OCI-LY1 (cell line): ENCODE data around the gene CALY.

ENCODE experiments used
- H2AFZ ChIP-seq: fragments of 200-600 bp; sonication (generic), shearing (Covaris generic); 2 replicates; pipeline ENCODE4 v1.6.0; 2014; ENCODE audit warnings: antibody characterized with exemption, mild to moderate bottlenecking, low read length
- H3F3A ChIP-seq: fragments of 200-600 bp; sonication (generic), shearing (Covaris generic); 2 replicates; pipeline ENCODE4 v1.6.0; 2014; ENCODE audit warnings: mild to moderate bottlenecking, antibody characterized with exemption, low read length, moderate library complexity; ENCODE audit not compliant: insufficient read depth
- H3K27ac ChIP-seq: fragments of 200-600 bp; sonication (generic); 2 replicates; pipeline ENCODE4 v1.5.1; 2014; ENCODE audit warnings: low read length, mixed run types, mild to moderate bottlenecking, low read depth; ENCODE audit not compliant: poor library complexity, severe bottlenecking
- H3K27me3 ChIP-seq: fragments of 200-600 bp; sonication (generic); 2 replicates; pipeline ENCODE4 v1.6.0; 2014; ENCODE audit warnings: antibody characterized with exemption, mild to moderate bottlenecking, low read length, moderate library complexity; ENCODE audit not compliant: insufficient read depth
- H3K36me3 ChIP-seq: fragments of 200-600 bp; sonication (generic); 2 replicates; pipeline ENCODE4 v1.6.1; 2014; ENCODE audit warnings: mild to moderate bottlenecking, antibody characterized with exemption, low read length, moderate library complexity, mixed read lengths; ENCODE audit not compliant: insufficient read depth
- H3K4me1 ChIP-seq: fragments of 200-600 bp; sonication (generic); 2 replicates; pipeline ENCODE4 v1.5.1; 2014; ENCODE audit warnings: mild to moderate bottlenecking, low read length, moderate library complexity; ENCODE audit not compliant: insufficient read depth, severe bottlenecking
- H3K4me2 ChIP-seq: fragments of 200-600 bp; sonication (generic), shearing (Covaris generic); 2 replicates; pipeline ENCODE4 v1.6.1; 2014; ENCODE audit warnings: low read length
- H3K4me3 ChIP-seq: fragments of 200-600 bp; sonication (generic); 2 replicates; pipeline ENCODE4 v1.5.1; 2014; ENCODE audit warnings: low read length, low read depth, mild to moderate bottlenecking, mixed read lengths; ENCODE audit not compliant: poor library complexity, severe bottlenecking
- H3K79me2 ChIP-seq: fragments of 200-600 bp; shearing (Covaris generic); 2 replicates; pipeline ENCODE4 v1.6.1; 2016; ENCODE audit warnings: mixed run types, low read length, mixed read lengths; ENCODE audit not compliant: insufficient read depth
- H3K9ac ChIP-seq: fragments of 200-600 bp; sonication (generic), shearing (Covaris generic); 2 replicates; pipeline ENCODE4 v1.6.1; 2014; ENCODE audit warnings: mild to moderate bottlenecking, low read length, mixed read lengths
- H3K9me2 ChIP-seq: fragments of 200-600 bp; sonication (generic), shearing (Covaris generic); 2 replicates; pipeline ENCODE4 v1.6.1; 2014; ENCODE audit warnings: low read depth, mild to moderate bottlenecking, low read length, mixed read lengths
- H3K9me3 ChIP-seq: fragments of 200-600 bp; shearing (Covaris generic); 2 replicates; pipeline ENCODE4 v1.6.1; 2014; ENCODE audit warnings: low read length, mixed read lengths
- H4K20me1 ChIP-seq: fragments of 200-600 bp; sonication (generic), shearing (Covaris generic); 2 replicates; pipeline ENCODE4 v1.6.0; 2016; ENCODE audit warnings: mild to moderate bottlenecking, low read length; ENCODE audit not compliant: insufficient read depth
- EZH2 ChIP-seq: fragments of 200-600 bp; sonication (generic), shearing (Covaris generic); IDR thresholded peaks from 2 replicates; pipeline ENCODE4 v1.8.0; 2017; ENCODE audit warnings: borderline replicate concordance, mixed run types, mild to moderate bottlenecking, antibody characterized with exemption, low read length, moderate library complexity, mixed read lengths
- TF ChIP-seq, protein P1 (sequence below): fragments of 200-600 bp; sonication (generic), shearing (Covaris generic); IDR thresholded peaks from 2 replicates; pipeline ENCODE4 v1.5.1; 2017; ENCODE audit warnings: mild to moderate bottlenecking, antibody characterized with exemption, low read length, moderate library complexity, mixed read lengths

CALY gene

DNA sequence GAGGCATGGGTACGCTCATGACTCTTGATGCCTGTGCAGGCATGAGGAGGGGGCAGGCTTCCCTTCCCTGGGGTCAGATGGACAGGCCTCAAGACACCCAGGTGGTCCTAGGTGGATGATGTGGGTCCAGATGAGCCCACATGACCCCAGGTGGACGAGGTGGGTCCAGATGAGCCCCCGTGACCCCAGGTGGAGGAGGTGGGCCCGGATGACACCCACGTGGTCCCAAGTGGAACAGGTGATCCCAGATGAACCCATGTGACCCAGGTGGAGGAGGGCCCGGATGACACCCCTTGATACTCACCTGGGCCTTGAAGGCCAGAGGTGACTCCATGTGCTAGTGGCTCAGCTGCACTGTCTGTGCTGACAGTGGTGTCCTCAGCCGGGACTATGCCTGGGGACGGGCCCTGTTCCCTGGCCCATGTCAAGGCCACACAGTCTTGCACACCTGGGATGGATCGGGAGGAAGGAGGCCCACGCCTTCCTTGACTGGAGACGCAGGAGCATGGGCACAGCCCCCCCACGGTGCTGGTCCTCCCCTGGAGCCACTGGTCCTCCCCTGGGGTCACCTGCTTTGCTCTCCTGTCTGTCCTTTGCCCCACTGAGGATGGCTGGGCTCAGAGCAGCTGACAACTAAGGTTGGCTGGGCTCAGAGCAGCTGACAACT lies 13.7 kb upstream of the CALY start:
- no peaks in the 10 kb centered on the region for H3K9me2 ChIP-seq
- H3K4me3 ChIP-seq: no peak overlapping the region
- no peak overlapping the region for H3K27ac ChIP-seq
- H3K79me2 ChIP-seq: no peaks in the 10 kb centered on the region
- H2AFZ ChIP-seq: no peak overlapping the region
- no peaks in the 10 kb centered on the region for H3K9me3 ChIP-seq
- H3K9ac ChIP-seq: no peak overlapping the region
- no peaks in the 10 kb centered on the region for H4K20me1 ChIP-seq
- H3K4me2 ChIP-seq: no peak overlapping the region
- H3F3A ChIP-seq: no peaks in the 10 kb centered on the region
- peaks cover 5% of the 10 kb centered on the region; the same call in 1 of the 2 replicates for H3K27me3 ChIP-seq
- H3K36me3 ChIP-seq: no peaks in the 10 kb centered on the region
- H3K4me1 ChIP-seq: no peaks in the 10 kb centered on the region
- TF ChIP-seq, protein P1, sequence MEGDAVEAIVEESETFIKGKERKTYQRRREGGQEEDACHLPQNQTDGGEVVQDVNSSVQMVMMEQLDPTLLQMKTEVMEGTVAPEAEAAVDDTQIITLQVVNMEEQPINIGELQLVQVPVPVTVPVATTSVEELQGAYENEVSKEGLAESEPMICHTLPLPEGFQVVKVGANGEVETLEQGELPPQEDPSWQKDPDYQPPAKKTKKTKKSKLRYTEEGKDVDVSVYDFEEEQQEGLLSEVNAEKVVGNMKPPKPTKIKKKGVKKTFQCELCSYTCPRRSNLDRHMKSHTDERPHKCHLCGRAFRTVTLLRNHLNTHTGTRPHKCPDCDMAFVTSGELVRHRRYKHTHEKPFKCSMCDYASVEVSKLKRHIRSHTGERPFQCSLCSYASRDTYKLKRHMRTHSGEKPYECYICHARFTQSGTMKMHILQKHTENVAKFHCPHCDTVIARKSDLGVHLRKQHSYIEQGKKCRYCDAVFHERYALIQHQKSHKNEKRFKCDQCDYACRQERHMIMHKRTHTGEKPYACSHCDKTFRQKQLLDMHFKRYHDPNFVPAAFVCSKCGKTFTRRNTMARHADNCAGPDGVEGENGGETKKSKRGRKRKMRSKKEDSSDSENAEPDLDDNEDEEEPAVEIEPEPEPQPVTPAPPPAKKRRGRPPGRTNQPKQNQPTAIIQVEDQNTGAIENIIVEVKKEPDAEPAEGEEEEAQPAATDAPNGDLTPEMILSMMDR: no peak
- no peak for TF ChIP-seq EZH2

DNA sequence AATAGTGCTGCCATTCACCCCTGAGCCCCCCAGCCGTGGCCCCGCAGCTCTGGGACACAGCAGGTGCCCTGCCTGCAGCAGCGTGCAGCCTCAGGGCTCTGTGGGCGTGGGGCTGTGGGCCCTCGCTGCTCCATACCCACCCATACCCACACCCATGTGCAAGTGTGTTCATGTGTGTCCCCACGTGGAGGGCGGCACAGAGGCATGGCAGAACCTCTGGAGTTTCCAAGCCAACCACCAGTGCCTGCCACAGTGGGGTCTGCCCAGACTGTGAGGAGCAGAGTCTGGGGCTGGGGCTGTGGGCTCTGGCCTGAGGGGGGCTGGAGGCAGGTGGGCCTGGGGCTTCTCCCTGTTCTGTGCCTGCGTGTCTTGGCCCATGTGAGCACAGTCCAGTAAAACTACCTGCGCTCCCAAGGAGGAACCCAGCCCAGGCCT lies 12.9 kb upstream of the CALY start:
- no peak overlapping the region for H3K27ac ChIP-seq
- H2AFZ ChIP-seq: no peak overlapping the region
- H3K4me1 ChIP-seq: no peaks in the 10 kb centered on the region
- no peak overlapping the region for H3K4me3 ChIP-seq
- TF ChIP-seq EZH2: no peak
- TF ChIP-seq, protein P1: no peak
- H3K4me2 ChIP-seq: no peak overlapping the region
- no peaks in the 10 kb centered on the region for H3K36me3 ChIP-seq
- no peaks in the 10 kb centered on the region for H4K20me1 ChIP-seq
- H3K9ac ChIP-seq: no peak overlapping the region
- no peaks in the 10 kb centered on the region for H3K79me2 ChIP-seq
- H3K9me3 ChIP-seq: no peaks in the 10 kb centered on the region
- H3K9me2 ChIP-seq: no peaks in the 10 kb centered on the region
- H3K27me3 ChIP-seq: peaks cover 8% of the 10 kb centered on the region; the same call in 1 of the 2 replicates
- H3F3A ChIP-seq: no peaks in the 10 kb centered on the region

DNA sequence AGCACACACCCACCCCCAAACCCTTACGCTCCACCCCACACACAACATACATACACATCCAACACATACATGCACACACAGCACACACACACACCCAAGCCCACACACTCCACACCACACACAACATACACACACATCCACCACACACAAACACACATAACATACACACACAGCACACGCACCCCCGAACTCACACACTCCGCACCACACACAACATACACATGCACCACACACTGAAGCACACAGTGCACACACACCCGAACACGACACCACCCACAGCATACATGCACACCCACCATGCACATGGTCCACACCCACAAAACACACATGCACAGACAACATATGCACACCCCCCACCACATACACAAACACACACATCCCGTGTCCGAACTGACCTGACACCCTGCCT lies 12.5 kb upstream of the CALY start:
- H3F3A ChIP-seq: no peaks in the 10 kb centered on the region
- H3K4me3 ChIP-seq: no peak overlapping the region
- no peaks in the 10 kb centered on the region for H3K9me2 ChIP-seq
- no peak overlapping the region for H3K27ac ChIP-seq
- no peaks in the 10 kb centered on the region for H3K36me3 ChIP-seq
- no peak overlapping the region for H2AFZ ChIP-seq
- H4K20me1 ChIP-seq: no peaks in the 10 kb centered on the region
- no peak overlapping the region for H3K9ac ChIP-seq
- peaks cover 8% of the 10 kb centered on the region; the same call in 1 of the 2 replicates for H3K27me3 ChIP-seq
- H3K4me2 ChIP-seq: no peak overlapping the region
- no peaks in the 10 kb centered on the region for H3K79me2 ChIP-seq
- H3K9me3 ChIP-seq: no peaks in the 10 kb centered on the region
- no peak for TF ChIP-seq EZH2
- TF ChIP-seq, protein P1: no peak
- no peaks in the 10 kb centered on the region for H3K4me1 ChIP-seq
